Peyer's patch (tissue), 4 donors: ENCODE data around the gene ANK2.
"Not testable (repeated sequence)": the region's sequence is repeated elsewhere in the genome, so short reads cannot be mapped to it uniquely, and the experiment has no call there.

Experiments used
- POLR2A ChIP-seq, 2 donors: fragments of 450-650 bp; IDR thresholded peaks; one replicate each; pipeline ENCODE4 v1.5.1; 2017; ENCODE audit warnings: antibody characterized with exemption in 2 of 2, mild to moderate bottlenecking in 2 of 2, moderate library complexity in 2 of 2
- TF ChIP-seq, protein P1 (sequence below), 6 experiments: fragments of 450-650 bp in 4 of 6; fragments of 200-600 bp in 2 of 6; sonication (generic) in 1 of 6; IDR thresholded peaks; one replicate each; pipeline ENCODE4 v1.5.1; 2017 to 2019; ENCODE audit warnings: antibody characterized with exemption in 6 of 6, mild to moderate bottlenecking in 3 of 6, moderate library complexity in 1 of 6

- TF ChIP-seq, protein P1, sequence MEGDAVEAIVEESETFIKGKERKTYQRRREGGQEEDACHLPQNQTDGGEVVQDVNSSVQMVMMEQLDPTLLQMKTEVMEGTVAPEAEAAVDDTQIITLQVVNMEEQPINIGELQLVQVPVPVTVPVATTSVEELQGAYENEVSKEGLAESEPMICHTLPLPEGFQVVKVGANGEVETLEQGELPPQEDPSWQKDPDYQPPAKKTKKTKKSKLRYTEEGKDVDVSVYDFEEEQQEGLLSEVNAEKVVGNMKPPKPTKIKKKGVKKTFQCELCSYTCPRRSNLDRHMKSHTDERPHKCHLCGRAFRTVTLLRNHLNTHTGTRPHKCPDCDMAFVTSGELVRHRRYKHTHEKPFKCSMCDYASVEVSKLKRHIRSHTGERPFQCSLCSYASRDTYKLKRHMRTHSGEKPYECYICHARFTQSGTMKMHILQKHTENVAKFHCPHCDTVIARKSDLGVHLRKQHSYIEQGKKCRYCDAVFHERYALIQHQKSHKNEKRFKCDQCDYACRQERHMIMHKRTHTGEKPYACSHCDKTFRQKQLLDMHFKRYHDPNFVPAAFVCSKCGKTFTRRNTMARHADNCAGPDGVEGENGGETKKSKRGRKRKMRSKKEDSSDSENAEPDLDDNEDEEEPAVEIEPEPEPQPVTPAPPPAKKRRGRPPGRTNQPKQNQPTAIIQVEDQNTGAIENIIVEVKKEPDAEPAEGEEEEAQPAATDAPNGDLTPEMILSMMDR (IDR thresholded peaks at IDR 0.05), result not testable (repeated sequence)
- not testable (repeated sequence) for TF ChIP-seq POLR2A (IDR thresholded peaks at IDR 0.05)
Measured at GRCh38 chr4:113186220-113186619, 136.8 kb downstream of the ANK2 start.
